HEK293T (cell line): ENCODE data around the gene MTMR3.

Source experiments
- CTCF ChIA-PET: fragments of 350-600 bp; formaldehyde crosslinking; extraction: SDS; loops from one replicate; lab custom pipeline; 2021; ENCODE audit warnings: antibody characterized with exemption, inconsistent platforms; lab: Yijun Ruan, JAX
- POLR2A ChIA-PET: fragments of 350-600 bp; formaldehyde crosslinking; extraction: SDS; loops from one replicate; lab custom pipeline; 2020; ENCODE audit warnings: antibody characterized with exemption, inconsistent platforms; lab: Yijun Ruan, JAX
- DNase-seq: peaks from one replicate; pipeline ENCODE4 v3.0.0; 2012; ENCODE audit warnings: mixed read lengths; ENCODE audit errors: extremely low spot score
- ARNT ChIP-seq: fragments of 450-650 bp; IDR thresholded peaks from 2 replicates; pipeline ENCODE4 v1.6.1; 2017; ENCODE audit warnings: mild to moderate bottlenecking
- BHLHE40 ChIP-seq: fragments of 450-650 bp; IDR thresholded peaks from 2 replicates; pipeline ENCODE4 v1.6.1; 2016; ENCODE audit warnings: mild to moderate bottlenecking, moderate library complexity, borderline replicate concordance
- CTBP1 ChIP-seq: fragments of 450-650 bp; IDR thresholded peaks from 2 replicates; pipeline ENCODE4 v1.6.1; 2016; ENCODE audit warnings: borderline replicate concordance
- ELF4 ChIP-seq: fragments of 450-650 bp; IDR thresholded peaks from 2 replicates; pipeline ENCODE4 v1.6.1; 2017; ENCODE audit warnings: antibody characterized with exemption
- FOXA1 ChIP-seq: fragments of 450-650 bp; IDR thresholded peaks from 2 replicates; pipeline ENCODE4 v1.6.1; 2016; ENCODE audit warnings: mild to moderate bottlenecking
- FOXK2 ChIP-seq: fragments of 450-650 bp; IDR thresholded peaks from 2 replicates; pipeline ENCODE4 v1.6.1; 2016; ENCODE audit warnings: mild to moderate bottlenecking
- FOXM1 ChIP-seq: fragments of 450-650 bp; IDR thresholded peaks from 2 replicates; pipeline ENCODE4 v1.6.1; 2017; ENCODE audit warnings: mild to moderate bottlenecking, borderline replicate concordance
- HDGF ChIP-seq: fragments of 450-650 bp; IDR thresholded peaks from 2 replicates; pipeline ENCODE4 v1.6.1; 2017; ENCODE audit warnings: antibody characterized with exemption, borderline replicate concordance
- L3MBTL2 ChIP-seq: fragments of 450-650 bp; conservative IDR thresholded peaks from 2 replicates; pipeline ENCODE4 v1.6.1; 2016; ENCODE audit warnings: mild to moderate bottlenecking
- LEF1 ChIP-seq: fragments of 450-650 bp; IDR thresholded peaks from 2 replicates; pipeline ENCODE4 v1.6.1; 2017; ENCODE audit warnings: mild to moderate bottlenecking, borderline replicate concordance
- NFRKB ChIP-seq: fragments of 450-650 bp; IDR thresholded peaks from 2 replicates; pipeline ENCODE4 v1.6.1; 2016; ENCODE audit warnings: mild to moderate bottlenecking, moderate library complexity
- PKNOX1 ChIP-seq: fragments of 450-650 bp; IDR thresholded peaks from 2 replicates; pipeline ENCODE4 v1.6.1; 2016
- SP1 ChIP-seq: fragments of 450-650 bp; IDR thresholded peaks from 2 replicates; pipeline ENCODE4 v1.6.1; 2017
- SUZ12 ChIP-seq: fragments of 450-650 bp; IDR thresholded peaks from 2 replicates; pipeline ENCODE4 v1.6.1; 2016; ENCODE audit warnings: mild to moderate bottlenecking
- TARDBP ChIP-seq: fragments of 450-650 bp; IDR thresholded peaks from 2 replicates; pipeline ENCODE4 v1.6.1; 2016
- ZNF384 ChIP-seq: fragments of 450-650 bp; IDR thresholded peaks from 2 replicates; pipeline ENCODE4 v1.6.1; 2016

The MTMR3 gene

DNA sequence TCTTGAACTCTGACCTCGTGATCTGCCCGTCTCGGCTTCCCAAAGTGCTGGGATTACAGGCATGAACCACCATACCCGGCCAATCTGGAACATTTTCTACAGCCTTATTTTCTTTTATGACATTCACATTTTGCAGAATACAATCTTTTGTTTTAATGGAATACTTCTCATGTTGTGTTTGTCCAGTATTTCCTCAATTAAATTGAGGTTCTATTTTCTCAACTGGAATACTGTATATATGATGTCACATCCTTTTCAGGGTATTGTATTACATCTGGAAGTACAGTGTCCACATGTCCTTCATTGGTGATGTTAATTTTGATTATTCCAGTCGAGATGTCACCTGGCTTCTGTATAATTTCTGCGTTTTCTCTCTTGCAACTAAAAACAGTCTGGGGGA, 106.5 kb downstream of the MTMR3 start:
- ChIA-PET CTCF (interaction anchor here (0.7 kb wide), 1 partner anchor 10 kb away, joined by 3 read pairs; no protein-coding TSS in a partner anchor), POLR2A (no interaction called here)
- DNase-seq: no peak
- TF ChIP-seq ZNF384 (no peak), LEF1 (no peak), SP1 (no peak), BHLHE40 (no peak), ELF4 (no peak), NFRKB (no peak), FOXM1 (no peak), PKNOX1 (no peak), HDGF (no peak), TARDBP (no peak), FOXK2 (no peak), FOXA1 (no peak), L3MBTL2 (no peak), SUZ12 (no peak), CTBP1 (no peak), ARNT (no peak)

DNA sequence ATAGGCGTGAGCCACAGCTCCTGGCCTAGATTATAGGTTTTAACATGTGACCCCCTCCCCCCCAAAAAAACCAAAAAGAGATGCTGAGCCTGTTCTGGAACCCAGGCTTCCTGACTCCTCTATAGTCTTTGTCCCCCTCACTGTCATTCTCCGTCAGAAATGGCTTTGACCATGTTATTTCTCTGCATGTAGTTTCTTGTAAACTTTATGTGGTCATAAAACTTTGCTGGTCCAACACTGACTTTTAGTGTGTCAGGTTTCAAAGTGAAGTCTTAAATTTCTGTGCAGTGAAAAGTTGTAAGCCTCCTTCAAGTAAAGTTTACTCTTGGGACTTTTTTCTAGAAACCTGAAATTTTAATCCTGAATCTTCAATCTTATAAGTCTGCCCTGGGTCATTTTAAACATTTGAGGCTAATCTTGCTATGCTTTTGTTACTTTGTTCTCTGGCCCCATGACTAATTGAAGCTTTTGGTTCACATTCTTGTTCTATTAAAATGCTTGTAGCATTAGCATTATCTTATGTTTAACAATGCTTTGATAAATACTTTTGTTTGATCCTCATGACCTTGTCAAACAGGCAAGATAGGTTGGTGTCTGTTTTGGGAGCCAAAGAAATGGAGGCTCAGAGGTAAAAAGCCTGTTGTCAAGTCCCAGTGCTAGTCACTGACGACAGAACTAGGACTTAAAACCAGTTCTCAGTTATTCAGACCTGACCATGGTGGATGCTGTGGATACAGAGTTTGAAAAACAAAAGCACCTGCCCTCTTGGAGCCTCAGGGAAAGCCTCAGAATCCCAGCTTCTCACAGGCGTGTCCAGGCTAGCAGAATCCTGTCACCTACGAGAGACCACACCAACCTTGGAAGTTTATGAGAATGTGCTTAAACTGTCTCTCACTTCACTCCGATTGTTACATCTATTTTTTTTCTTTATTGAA, 109.6 kb downstream of the MTMR3 start:
- CTCF ChIA-PET: interaction anchor here (1.0 kb wide), 1 partner anchor 13 kb away, joined by 3 read pairs; no protein-coding TSS in a partner anchor
- DNase-seq: peak; percentile 48
- TF ChIP-seq PKNOX1: peak; percentile 87
- TF ChIP-seq CTBP1: peak; percentile 88
- TF ChIP-seq ARNT: no peak
- POLR2A ChIA-PET: interaction anchor here (1.1 kb wide), 1 partner anchor 145 kb away, joined by 3 read pairs; no protein-coding TSS in a partner anchor

DNA sequence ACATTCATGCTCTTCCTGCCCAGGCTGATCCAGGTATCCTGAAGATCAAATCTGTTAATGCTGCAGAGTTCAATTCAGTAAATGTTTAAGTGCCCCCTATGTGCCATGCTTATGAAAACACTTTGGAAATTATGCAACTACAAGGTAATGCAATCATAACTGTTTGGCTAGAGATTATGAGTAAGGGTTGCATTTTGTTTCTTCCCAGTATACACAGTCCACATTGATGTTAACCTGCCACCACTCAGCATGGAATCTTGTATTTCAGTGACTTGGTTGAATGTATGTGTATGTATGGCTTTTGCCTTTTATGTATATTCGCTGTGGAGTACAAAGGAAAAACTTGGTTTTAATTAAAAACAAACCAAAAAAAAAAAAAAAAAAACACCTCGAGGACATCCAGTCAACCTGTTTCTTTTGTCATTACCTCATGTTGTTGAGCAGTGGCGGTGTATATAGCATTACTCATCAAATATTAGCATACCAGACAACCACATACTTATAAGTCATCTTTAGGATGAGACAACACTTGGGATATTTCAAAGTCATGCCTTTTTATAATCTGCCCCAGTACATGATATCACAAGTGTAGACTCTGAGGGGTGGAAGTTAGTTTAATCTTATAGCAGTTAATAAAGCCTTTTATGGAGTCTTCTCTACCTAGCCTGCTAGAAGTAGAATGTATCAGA, 111.2 kb downstream of the MTMR3 start:
- ChIA-PET POLR2A (interaction anchor here (1.3 kb wide), 1 partner anchor 111 kb away, joined by 4 read pairs; the partner anchor contains the start of gene MTMR3), CTCF (no interaction called here)
- TF ChIP-seq ELF4 (no peak), NFRKB (no peak), SP1 (no peak), FOXM1 (no peak), FOXA1 (no peak), LEF1 (no peak), L3MBTL2 (no peak), BHLHE40 (no peak), ARNT (no peak), SUZ12 (no peak), ZNF384 (no peak)
- DNase-seq: no peak

GRCh38 chr22:29994943-29995342, 112.0 kb downstream of the MTMR3 start:
- ChIA-PET CTCF (no interaction called here), POLR2A (interaction anchor here (1.3 kb wide), 1 partner anchor 112 kb away, joined by 4 read pairs; the partner anchor contains the start of gene MTMR3)
- no peak for TF ChIP-seq ARNT
- TF ChIP-seq LEF1: no peak
- TF ChIP-seq SUZ12: no peak
- TF ChIP-seq SP1: no peak
- no peak for TF ChIP-seq NFRKB
- no peak for TF ChIP-seq ZNF384
- no peak for TF ChIP-seq HDGF
- TF ChIP-seq TARDBP: no peak
- no peak for TF ChIP-seq FOXK2
- no peak for TF ChIP-seq L3MBTL2
- no peak for TF ChIP-seq BHLHE40
- no peak for DNase-seq

- POLR2A ChIA-PET: interaction anchor here (1.4 kb wide), 1 partner anchor 11 kb away, joined by 3 read pairs; no protein-coding TSS in a partner anchor
- CTCF ChIA-PET: interaction anchor here (1.2 to 2.3 kb wide), 2 partner anchors 8 to 11 kb away, joined by 4 to 11 read pairs; no protein-coding TSS in a partner anchor
- no peak for DNase-seq
- TF ChIP-seq HDGF: no peak
- TF ChIP-seq ARNT: no peak
- no peak for TF ChIP-seq L3MBTL2
- TF ChIP-seq SP1: no peak
- TF ChIP-seq LEF1: no peak
- no peak for TF ChIP-seq ELF4
- TF ChIP-seq CTBP1: no peak
- TF ChIP-seq SUZ12: no peak
- no peak for TF ChIP-seq TARDBP
- TF ChIP-seq FOXA1: no peak
- TF ChIP-seq PKNOX1: no peak
- no peak for TF ChIP-seq NFRKB
- no peak for TF ChIP-seq BHLHE40
- no peak for TF ChIP-seq ZNF384
- no peak for TF ChIP-seq FOXM1
- no peak for TF ChIP-seq FOXK2
These were observed 114.1 kb downstream of the MTMR3 start for GRCh38 chr22:29997107-29997506.
